Measurements from ENCODE around the gene ESD.
"Not testable (repeated sequence)": the region's sequence is repeated elsewhere in the genome, so short reads cannot be mapped to it uniquely, and the experiment has no call there.

Gene ESD, protein sequence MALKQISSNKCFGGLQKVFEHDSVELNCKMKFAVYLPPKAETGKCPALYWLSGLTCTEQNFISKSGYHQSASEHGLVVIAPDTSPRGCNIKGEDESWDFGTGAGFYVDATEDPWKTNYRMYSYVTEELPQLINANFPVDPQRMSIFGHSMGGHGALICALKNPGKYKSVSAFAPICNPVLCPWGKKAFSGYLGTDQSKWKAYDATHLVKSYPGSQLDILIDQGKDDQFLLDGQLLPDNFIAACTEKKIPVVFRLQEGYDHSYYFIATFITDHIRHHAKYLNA

DNA sequence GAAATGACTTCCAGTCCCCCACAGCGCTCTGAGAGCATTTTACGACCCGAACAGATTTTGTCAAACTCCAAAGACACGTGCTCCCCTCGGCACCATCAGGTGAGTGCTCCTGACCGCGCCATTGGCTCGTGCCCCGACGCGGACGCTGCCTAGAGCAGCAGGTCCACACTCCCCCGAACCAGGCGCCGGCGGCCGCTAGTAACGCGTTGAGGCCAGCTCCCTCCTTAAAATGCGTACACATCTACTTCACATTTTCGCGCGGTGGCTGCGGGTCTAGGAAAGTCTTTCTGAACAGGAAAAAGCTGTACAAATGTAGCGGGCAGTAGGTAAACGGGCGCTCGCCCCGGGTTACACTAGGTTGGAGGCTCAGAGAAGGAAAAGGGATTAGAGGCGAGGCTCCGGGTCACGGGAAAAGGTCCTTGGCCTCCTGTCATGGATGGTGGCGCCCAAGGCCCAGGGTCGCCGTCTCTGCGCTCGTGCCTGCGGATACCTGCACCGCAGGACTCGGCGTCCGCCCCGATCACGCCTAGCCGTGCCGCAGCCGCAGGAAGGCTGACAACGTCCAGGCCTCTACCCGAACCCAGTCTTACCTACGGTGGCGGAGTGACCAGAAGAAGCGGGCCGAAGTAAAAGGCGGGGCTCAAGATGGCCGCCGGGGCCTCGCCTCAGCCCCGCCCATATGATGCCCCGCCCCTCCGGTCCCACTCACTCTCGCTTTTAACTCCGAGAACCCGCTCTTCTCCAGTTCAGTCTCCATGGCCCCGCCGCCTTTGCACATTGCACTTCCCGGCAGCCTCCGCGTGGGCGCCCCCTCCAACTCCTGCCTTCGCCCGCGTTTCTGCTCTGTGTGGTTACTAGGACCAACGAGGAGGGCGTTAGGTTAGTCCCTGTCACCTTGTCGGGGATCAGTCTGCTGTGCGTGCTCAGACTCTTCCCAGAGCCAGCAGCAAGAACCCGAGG is at the start of gene ESD:
TSS of gene ESD (minus strand) at position 647 of the 960 bp plus-strand sequence. CDS start 5,748 bp downstream, outside the sequence.
- DNase-seq, result peak; percentile 89 to 91

DNA sequence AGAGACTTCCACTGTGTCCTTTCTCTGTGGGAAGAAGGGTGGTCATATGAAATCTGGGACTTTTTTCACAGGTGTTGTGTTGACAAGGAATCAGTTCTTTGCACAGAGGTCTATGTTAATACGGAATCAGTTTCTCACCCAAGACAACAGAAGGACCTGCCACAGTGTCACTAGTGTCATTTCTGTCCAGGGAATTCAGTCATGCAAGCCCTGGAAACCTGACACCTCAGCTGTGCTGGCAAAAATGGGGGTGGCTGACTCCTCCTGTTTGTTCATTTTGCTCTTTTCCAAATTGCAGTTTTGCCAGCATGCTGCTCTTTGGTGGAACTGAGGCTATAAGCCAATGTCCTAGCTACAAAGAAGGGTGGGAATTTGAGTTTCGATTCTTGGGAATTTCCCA is 49.8 kb upstream of the ESD start:
- no peak for DNase-seq

DNA sequence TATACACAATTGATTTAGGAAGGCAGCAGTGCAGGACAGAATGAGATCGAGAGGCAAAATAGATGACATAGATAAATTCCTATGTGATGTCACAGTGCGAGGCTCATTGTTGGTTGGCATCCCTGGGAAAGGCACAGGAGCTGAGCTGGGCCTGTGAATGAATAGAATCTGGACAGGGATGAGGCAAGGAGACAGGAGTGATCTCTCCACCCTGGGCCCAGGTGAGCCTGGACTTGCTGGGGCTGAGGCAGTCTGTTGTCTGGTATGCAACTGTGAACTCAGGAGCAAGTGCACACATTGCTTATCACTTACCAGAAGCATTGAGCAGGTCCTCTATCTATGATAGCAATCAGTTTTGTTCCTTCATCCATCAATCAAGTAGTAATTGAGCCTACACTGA is 48.2 kb upstream of the ESD start:
- no peak for DNase-seq

DNA sequence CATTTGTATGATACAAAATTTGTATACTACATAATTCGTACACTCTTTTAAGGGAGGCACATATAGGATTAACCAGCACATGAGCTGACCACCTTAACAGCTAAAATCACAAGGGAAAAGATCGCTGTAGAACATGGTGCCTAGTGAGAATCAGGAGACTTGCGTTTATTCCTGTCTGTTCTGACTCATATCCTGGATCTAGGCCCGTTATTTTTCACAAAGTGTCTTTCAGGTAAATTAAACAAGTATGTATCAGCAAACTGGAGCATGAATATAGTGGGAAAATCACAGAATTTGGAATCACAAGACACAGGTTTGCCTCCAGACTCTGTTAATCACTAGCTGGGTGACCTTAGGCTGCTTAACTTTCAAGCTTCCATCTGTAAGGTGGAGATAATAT is 47.5 kb upstream of the ESD start:
- DNase-seq, result no peak

DNA sequence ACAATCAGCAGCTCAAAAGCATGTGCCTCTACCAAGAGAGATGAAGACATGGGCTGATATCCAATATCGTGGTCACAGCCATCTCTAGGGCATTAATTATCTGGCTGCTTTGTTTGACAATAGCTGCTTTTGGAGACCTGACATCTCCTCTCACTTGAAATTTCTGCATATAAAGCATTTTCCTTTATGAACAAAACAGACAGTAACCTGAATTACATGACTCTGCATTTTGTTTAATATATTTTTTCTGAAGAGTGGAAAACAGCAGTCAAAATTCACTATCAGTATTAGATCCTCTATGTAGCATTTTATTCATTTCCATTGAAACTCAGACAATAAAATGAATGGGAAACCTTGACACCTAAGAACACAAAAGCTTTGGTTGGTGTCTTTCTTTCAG is 42.4 kb upstream of the ESD start:
- no peak for DNase-seq

DNA sequence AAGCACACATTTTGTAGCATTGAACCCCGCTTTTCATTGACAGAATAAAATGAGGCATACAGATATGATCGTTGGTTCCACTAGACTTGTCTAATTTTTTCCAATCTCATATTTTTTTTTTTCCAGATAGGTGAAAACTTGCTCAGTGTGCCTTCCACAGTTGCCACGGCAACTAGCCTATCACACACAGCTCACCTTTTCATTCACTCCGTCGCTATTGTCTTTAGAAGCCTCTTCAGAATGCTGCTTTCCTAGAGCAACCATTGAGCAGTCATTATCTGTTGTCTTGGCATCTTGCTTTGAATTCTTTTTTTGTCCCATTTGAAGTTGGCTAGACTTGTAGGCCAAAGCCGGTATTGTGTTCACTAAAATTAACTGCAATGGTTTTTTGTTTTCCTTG is 37.7 kb upstream of the ESD start:
- DNase-seq, result no peak

DNA sequence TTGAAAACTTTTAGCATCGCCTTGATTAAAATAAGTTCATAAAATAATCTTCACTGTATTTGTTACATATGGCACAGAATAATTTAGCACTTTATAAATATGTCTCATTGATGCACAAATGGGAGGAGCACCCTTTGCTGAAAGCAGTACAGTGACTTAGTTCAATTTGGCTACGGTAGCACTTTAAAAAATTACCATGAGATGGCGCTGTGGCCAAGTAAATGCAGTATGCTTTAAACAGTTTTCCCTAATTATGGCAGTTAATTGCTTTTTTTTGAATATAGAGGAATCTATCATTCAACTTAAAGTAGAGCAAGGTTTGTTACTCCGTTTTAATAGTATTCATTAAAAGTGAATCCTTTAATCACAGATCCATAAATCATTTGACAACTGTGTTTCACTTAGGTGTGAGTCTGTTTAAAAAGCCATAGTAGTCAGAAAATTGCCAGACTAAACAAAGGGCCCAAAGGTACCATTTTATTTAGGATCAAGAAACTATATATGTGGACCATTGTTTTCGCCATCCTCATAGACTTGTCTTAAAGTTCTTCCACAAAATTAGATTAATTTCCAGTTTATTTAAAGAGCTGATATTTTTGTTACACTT is 34.7 kb upstream of the ESD start:
- peak; percentile 14 to 60 for DNase-seq

DNA sequence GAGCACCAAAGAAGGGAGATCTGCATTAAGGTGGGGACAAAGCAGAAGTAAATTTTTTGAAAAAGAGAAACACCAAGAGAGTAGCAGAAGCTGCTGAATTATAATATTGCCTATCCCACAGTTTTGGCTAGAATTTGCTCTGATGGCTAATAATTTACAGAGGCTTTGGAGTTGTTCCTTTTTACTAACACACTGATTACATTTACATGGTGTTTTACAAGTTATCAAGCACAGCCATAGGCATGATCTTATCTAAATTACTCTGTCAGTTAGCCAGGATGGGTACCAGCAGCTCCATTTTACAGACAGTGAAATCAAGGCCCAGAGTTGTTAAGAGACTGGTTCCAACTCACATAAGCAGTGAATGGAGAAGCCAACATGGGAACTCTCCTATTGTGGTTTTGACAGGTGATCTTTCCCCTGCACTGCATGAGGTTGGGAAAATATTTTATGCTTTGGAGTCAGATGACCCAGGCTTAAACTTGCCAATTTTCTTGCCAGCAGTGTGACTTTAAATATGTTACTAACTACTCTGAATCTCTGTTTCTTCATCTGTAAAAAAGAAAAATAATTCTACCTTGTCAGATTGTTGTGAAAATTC is 33.5 kb upstream of the ESD start:
- DNase-seq, result no peak

DNA sequence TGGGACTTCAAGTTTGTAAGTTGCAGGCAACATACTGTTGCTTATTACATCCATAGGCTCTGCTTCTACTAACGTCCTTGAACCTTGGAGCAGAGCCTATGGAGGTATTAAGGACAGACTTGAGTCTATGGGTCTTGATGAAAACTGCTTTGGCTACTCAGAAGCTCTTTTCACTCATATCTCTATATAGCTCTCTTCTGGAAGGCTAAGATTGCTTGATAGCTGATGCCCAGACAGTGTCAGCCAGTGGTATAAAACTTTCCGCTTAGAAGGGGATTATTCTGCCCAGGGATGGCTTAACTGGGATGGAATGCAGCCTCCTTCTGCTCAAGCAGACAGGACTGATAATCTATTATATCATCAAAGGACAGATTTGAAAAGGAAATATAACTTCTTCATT is 25.6 kb upstream of the ESD start:
- DNase-seq, result no peak

DNA sequence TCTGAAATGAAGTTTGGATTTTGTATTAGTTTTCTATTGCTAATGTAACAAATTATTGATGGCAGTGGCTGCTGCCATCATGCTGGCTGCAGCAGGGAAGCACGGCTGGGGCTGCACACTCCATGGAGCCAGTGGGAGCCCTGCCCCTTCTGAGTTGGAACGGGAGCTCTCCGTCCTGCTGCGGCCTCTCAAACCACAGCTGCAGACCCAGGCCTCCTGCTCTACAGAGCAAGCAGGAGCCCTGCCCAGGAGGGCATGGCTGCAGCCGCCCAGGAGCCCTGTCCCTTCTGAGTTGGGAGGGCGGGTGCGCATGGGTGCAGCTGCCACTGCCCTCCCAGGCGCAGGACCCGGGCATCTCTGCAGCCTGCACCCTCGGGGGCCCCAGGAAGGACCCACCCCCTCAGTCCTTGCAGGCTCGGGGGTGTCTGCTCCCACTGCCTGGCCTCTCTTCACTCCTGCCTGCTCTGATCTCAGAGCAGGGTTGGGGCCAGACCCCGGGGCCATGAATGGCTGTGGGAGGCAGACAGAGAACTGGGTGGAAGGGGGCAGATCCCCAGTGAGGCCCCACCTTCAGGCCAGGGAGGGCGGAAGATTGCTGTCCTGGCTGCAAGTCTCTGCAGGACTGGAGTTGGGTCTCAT is 21.0 kb upstream of the ESD start:
- DNase-seq, result no peak

DNA sequence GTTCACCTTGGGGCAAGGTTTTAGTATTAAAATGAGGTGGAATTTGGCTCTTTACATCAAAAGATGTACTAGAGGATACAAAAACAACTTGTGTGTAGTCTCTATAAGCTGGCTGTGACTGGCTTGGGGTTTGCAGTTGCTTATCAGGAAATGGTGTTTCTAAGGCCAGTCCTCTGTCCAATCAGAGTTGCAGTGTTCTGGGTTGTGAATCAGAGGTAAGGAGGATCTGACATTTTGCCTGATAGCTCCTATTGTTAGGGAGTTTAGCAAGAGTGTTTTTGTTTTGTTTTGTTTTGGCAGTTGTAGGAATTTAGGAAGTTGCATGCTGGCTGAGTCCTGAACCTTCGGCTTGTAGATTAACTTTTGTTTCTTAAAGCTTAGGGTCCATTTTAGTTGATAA is 20.1 kb upstream of the ESD start:
- no peak for DNase-seq

DNA sequence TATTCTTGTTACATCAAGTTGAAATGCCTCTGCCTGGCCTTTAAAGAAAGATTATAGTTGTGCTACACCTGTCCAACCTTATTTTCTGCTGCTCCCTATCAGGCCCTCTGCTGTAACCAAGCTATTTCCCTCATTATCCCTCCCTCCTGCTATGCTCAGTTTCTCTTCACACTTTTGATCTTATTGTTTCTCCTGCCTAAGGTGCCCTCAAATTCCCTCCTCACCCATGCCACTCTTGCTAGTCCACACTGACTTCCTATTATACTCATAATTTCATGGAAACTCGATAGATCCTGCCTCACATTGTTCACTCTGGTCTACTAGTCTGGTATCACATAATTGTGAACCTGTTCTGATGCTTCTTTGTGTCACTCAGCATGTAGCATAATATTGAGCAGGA is 19.4 kb upstream of the ESD start:
- no peak for DNase-seq

DNA sequence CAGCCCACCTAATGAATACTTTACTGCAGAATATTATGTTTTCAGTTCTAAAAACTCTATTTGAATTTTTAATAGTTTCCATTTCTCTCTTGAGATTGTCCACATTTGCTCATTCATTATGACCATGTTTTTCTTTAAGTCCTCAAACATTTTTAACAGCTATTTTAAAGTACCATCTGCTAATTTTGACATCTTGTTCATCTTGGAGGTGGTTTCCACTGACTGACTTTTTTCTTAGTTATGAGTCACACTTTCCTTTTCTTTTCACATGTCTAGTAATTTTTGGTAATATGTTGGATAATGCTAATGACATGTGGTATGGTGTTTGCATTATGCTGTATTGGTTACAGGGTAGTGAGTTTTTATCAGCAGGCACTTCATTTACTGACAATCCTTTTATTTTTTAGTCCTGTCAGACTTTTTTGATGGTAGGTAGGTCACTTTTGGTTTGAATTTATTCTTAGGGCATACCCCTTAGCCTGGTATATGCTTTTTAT is 15.4 kb upstream of the ESD start:
- no peak for DNase-seq

DNA sequence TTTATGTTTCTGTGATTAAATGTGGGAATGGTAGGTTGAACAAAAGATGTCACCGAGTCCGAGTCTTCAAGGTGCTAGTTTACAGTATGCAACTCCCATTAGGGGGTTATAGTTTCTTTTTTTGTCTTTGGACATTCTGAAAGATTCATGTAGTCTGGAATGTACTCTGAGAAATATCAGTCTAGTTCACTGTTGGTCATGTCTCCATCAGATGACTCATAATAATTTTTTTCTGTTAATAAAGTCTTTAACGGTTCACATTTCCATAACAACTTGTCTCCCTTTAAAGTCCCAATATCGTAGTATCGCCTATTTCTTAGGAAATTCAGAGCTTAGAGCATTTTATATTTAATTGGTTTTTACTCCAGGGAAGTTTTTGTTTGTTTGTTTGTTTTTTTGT is 13.5 kb upstream of the ESD start:
- DNase-seq, result no peak

DNA sequence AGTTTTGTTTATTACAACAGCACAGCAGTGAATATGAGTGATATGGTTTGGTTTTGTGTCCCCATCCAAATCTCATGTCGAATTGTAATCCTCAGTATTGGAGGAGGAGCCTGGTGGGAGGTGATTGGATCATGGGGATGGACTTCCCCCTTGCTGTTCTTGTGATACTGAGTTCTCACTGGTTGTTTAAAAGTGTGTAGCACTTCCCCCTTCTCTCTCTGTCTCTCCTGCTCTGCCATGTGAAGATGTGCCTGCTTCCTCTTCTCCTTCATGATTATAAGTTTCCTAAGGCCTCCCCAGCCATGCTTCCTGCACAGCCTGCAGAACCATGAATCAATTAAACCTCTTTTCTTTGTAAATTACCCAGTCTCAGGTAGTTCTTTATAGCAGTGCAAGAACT is 8.0 kb upstream of the ESD start:
- not testable (repeated sequence) for DNase-seq

DNA sequence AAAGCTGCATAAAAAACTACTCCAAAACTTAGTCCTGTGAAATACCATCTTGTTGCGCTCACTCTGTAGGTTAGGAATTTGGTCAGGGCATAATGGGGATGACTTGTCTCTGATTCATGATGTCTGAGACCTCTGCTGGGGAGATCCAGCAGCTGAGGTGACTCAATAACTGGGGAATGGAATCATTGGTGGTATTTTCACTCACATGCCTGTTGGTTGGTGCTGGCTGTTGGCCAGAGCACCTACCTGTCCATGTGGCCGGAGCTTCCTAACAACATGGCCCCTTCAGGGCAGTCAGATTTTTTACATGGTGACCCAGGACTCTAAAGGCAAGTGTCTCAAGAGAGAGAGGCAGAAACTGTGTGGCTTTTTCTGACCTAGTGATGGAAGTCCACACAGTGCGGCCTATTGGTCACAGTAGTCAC is 7.4 kb upstream of the ESD start:
- DNase-seq, result no peak

DNA sequence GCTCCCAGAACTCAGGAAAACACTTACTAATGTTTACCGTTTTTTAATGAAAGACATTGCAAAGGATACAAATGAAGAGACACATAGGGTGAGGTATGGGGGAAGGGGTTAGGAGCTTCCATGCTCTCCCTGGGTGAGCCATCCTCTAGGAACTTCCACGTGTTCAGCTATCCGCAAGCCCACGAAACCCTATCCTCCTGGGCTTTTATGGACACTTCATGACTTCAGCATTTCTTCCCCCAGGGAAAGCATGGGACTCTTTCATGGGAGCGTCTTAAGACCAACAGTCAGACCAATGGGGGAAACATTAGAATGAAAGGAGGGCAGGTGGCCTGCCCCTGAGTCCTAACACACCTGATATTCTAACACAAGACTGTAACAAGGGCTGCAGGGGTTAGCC is 6.6 kb upstream of the ESD start:
- no peak for DNase-seq

DNA sequence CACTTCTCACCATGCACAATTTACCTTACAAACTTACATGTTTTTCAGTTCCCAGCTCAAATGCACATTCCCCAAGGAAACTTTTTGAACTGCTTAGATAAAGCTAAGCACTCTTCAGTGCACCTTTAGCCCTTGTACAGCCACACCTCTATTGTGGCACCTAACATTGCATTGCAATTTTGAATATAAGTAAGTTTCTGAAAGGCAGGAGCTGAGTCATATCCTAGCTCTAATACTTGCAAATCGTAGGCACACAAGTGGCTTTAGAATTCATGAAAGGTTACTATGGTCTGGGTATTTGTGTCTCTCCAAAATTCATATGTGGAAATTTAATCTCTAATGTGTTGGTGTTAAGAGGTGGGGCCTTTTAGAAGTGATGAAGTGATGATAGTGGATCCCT is 4.9 kb upstream of the ESD start:
- no peak for DNase-seq

DNA sequence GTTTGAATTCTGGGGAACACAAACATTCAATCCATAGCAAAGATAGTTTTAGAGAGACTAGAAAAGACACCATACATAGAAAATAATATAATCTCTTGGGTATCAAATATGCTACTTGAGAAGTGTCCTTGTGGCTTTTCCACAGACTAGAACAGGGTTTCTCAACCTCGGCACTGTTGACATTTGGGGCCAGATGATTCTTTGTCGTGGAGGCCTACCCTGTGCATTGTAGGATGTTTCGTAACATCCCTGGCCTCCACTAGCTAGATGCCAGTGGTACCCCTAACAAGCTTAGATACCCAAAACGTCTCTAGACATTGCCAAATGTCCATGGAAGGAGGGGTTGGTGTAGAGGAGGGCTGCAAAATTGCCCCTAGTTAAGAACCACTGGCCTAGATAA is 2.2 kb upstream of the ESD start:
- DNase-seq, result no peak

DNA sequence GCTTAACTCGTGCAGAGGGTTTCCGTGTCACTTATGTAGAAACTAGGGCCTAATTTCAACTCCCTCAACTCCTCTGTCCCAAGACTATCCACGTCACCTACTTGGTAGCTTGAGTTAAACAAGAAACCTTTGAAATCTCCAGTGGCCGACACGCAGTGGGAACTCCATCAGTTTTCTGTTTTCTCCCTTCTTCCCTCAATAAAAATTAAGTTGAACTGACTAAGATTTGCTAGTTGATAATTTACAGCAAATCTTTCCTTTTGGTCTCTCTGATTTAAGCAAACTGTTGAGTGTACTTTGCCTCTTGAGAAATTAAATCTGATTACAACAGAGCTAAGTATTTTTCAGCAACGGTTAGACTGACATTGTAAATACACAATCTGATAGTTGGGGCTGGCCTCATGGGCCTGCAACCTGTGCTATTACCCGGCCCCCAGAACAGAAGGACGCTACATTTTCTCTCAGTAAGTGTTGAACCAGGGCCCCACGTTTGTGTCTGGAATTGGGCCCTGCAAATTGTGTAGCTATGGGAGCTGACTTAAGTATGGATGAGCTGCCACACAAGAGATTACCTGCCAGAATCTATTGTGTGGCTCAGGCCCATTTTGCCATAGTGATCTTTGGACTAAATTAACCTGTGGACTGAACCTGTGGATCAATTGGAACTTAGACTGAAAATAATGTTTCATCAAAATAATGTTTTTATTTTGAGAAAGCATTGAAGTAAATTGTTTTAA is 708 bp upstream of the ESD start:
- peak in 1 of 2 experiments; percentile 45 for DNase-seq

DNA sequence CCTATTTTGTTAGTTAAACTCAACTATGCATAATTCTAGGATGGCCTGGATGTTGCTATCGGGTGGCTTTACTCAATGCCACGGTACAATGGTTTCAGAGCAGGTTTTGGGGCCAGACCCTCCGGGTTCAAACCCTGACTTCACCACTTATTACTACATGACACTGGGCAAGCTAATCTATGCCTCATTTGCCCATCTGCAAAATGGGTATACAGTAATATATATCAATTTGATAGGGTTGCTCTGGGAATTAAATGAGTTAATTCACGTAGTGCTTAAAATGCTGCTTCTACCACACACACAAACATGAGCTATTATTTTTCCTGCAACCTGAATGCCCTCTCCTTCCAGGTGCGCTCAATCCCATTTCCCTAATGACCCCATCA is 839 bp downstream of the ESD start:
- DNase-seq, result no peak

DNA sequence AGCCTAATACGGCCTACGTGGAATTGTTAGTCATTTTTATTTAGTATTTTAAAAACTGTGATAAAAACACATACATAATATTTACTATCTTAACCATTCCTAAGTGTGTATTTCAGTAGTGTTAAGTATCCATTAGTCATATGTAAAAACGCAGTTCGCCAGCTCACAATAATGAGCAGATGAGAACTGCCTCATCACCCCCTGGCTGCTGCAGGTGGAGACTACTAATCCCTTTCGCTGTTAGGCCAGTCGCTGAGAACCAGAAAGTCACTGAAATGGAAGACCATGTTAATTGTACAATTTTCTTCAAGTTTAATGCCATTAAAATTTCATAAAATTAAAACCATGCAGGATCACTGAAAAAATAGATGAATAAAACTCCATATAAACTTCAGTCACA is 1.6 kb downstream of the ESD start:
- no peak for DNase-seq

Data from NCI-H1930 (cell line).